Left ventricle myocardium inferior (tissue), 1 donor: ENCODE results near the gene BOC. TPM values are rescaled to one million over a fixed set of nuclear protein-coding genes. Genes with fewer than 3 reads are reported as not detected.

Source experiments
- DNase-seq: peaks from one replicate; pipeline ENCODE4 v3.0.0-alpha.2; 2020
- H3K27ac ChIP-seq: fragments of 200-600 bp; replicated peaks from 2 replicates; pipeline ENCODE4 v1.8.0; 2021
- H3K27me3 ChIP-seq: fragments of 200-600 bp; 2 replicates; pipeline ENCODE4 v1.8.0; 2021; ENCODE audit warnings: low read depth
- H3K36me3 ChIP-seq: fragments of 200-600 bp; 2 replicates; pipeline ENCODE4 v1.8.0; 2021
- H3K4me1 ChIP-seq: fragments of 200-600 bp; 2 replicates; pipeline ENCODE4 v1.8.0; 2021
- H3K4me3 ChIP-seq: fragments of 200-600 bp; 2 replicates; pipeline ENCODE4 v1.8.0; 2021; ENCODE audit warnings: mild to moderate bottlenecking, moderate library complexity
- H3K9me3 ChIP-seq: fragments of 200-600 bp; replicated peaks from 2 replicates; pipeline ENCODE4 v1.8.0; 2021
- CTCF ChIP-seq: fragments of 200-600 bp; IDR thresholded peaks from 2 replicates; pipeline ENCODE4 v1.8.0; 2021; ENCODE audit warnings: antibody characterized with exemption, mild to moderate bottlenecking, borderline replicate concordance
- intact Hi-C: fragments of 100-400 bp; cut with micrococcal nuclease; formaldehyde crosslinking; loops from one replicate; pipeline ENCODE4 v1.11.0; 2022
- total RNA-seq: library from RNA; stranded (reverse); fragmentation: NEBNext Ultra II Directional; extraction: Animal tissue kit (Norgen Biotek cat#: 25700); gene quantifications from one replicate; pipeline ENCODE4 v1.2.1, GENCODE V29; 2021
- donor health status: DM: no; HTN: yes; CAD: no; lungs with severe emphysema.

Gene BOC
- total RNA-seq, 1 donor from 2014 or later: 6.7 TPM

- Histone ChIP-seq H3K4me1 (peaks cover 22% of the 10 kb centered on the region), H3K36me3 (no peaks in the 10 kb centered on the region), H3K4me3 (no peak overlapping the region), H3K27me3 (no peaks in the 10 kb centered on the region), H3K9me3 (no peaks in the 10 kb centered on the region), H3K27ac (peak overlapping the region; percentile 74)
- intact Hi-C loops: no loop called here
- no peak for DNase-seq
- TF ChIP-seq CTCF: no peak
Measured at GRCh38 chr3:113262304-113262665, 50.9 kb downstream of the BOC start.

- no peak for DNase-seq
- H3K4me1 ChIP-seq: peaks cover 22% of the 10 kb centered on the region
- TF ChIP-seq CTCF: no peak
- intact Hi-C loops: no loop called here
- no peaks in the 10 kb centered on the region for H3K36me3 ChIP-seq
- H3K27ac ChIP-seq: peak overlapping the region; percentile 74
- no peaks in the 10 kb centered on the region for H3K9me3 ChIP-seq
- no peaks in the 10 kb centered on the region for H3K27me3 ChIP-seq
- no peak overlapping the region for H3K4me3 ChIP-seq
Measured at GRCh38 chr3:113263020-113263419, 51.7 kb downstream of the BOC start.

- Histone ChIP-seq H3K27me3 (no peaks in the 10 kb centered on the region), H3K27ac (no peak overlapping the region), H3K4me1 (peaks cover 22% of the 10 kb centered on the region), H3K36me3 (peaks cover 6% of the 10 kb centered on the region), H3K9me3 (no peaks in the 10 kb centered on the region), H3K4me3 (no peak overlapping the region)
- DNase-seq: no peak
- intact Hi-C loops: no loop called here
- TF ChIP-seq CTCF: no peak
Measured at GRCh38 chr3:113263778-113264177, 52.4 kb downstream of the BOC start.

- H3K4me3 ChIP-seq: no peak overlapping the region
- peaks cover 22% of the 10 kb centered on the region for H3K4me1 ChIP-seq
- no peak for DNase-seq
- H3K27me3 ChIP-seq: no peaks in the 10 kb centered on the region
- H3K9me3 ChIP-seq: no peaks in the 10 kb centered on the region
- TF ChIP-seq CTCF: no peak
- no peak overlapping the region for H3K27ac ChIP-seq
- H3K36me3 ChIP-seq: peaks cover 9% of the 10 kb centered on the region
- intact Hi-C loops: no loop called here
Measured at GRCh38 chr3:113264283-113265131, 53.1 kb downstream of the BOC start.

- H3K4me3 ChIP-seq: no peak overlapping the region
- peaks cover 22% of the 10 kb centered on the region for H3K4me1 ChIP-seq
- H3K36me3 ChIP-seq: peaks cover 9% of the 10 kb centered on the region
- TF ChIP-seq CTCF: no peak
- DNase-seq: no peak
- no peaks in the 10 kb centered on the region for H3K9me3 ChIP-seq
- no peak overlapping the region for H3K27ac ChIP-seq
- H3K27me3 ChIP-seq: no peaks in the 10 kb centered on the region
- intact Hi-C loops: no loop called here
Measured at GRCh38 chr3:113265231-113265630, 53.9 kb downstream of the BOC start.
